Liver (tissue), 3 donors: ENCODE results near the gene ADH1A.

ENCODE experiments used
- ATF3 ChIP-seq: IDR thresholded peaks from 2 replicates; pipeline ENCODE4 v1.6.1; 2016; ENCODE audit warnings: antibody characterized with exemption
- CTCF ChIP-seq: fragments of 150-350 bp; IDR thresholded peaks from 2 replicates; pipeline ENCODE4 v1.5.1; 2017; ENCODE audit warnings: improper control_type of control experiment, low read depth, low read length; ENCODE audit not compliant: missing input control
- EGR1 ChIP-seq, 2 donors: IDR thresholded peaks; 2 replicates each; pipeline ENCODE4 v1.6.1; 2016 to 2018; ENCODE audit warnings: antibody characterized with exemption in 2 of 2, low read depth in 2 of 2
- GABPA ChIP-seq, 2 donors: IDR thresholded peaks in 1 of 2; conservative IDR thresholded peaks in 1 of 2; 2 replicates each; pipeline ENCODE4 v1.6.1; 2016; ENCODE audit warnings: antibody characterized with exemption in 2 of 2, mild to moderate bottlenecking in 1 of 2, moderate library complexity in 1 of 2
- HNF4A ChIP-seq, 2 donors: conservative IDR thresholded peaks; 2 replicates each; pipeline ENCODE4 v1.6.1; 2016; ENCODE audit warnings: antibody characterized with exemption in 2 of 2, mild to moderate bottlenecking in 2 of 2
- HNF4G ChIP-seq: IDR thresholded peaks from 2 replicates; pipeline ENCODE4 v1.6.1; 2016; ENCODE audit warnings: antibody characterized with exemption
- MAX ChIP-seq: IDR thresholded peaks from 2 replicates; pipeline ENCODE4 v1.6.1; 2016; ENCODE audit warnings: antibody characterized with exemption
- RAD21 ChIP-seq, 2 donors: IDR thresholded peaks; 2 replicates each; pipeline ENCODE4 v1.6.1; 2016; ENCODE audit warnings: antibody characterized with exemption in 2 of 2, mild to moderate bottlenecking in 2 of 2
- REST ChIP-seq: IDR thresholded peaks from 2 replicates; pipeline ENCODE4 v1.6.1; 2016; ENCODE audit warnings: antibody characterized with exemption, mild to moderate bottlenecking
- RXRA ChIP-seq, 2 donors: IDR thresholded peaks; 2 replicates each; pipeline ENCODE4 v1.6.1; 2017 to 2018; ENCODE audit warnings: antibody characterized with exemption in 2 of 2, mild to moderate bottlenecking in 1 of 2
- SP1 ChIP-seq: IDR thresholded peaks from 2 replicates; pipeline ENCODE4 v1.6.1; 2018; ENCODE audit warnings: antibody characterized with exemption, mild to moderate bottlenecking
- TAF1 ChIP-seq: conservative IDR thresholded peaks from 2 replicates; pipeline ENCODE4 v1.6.1; 2016; ENCODE audit warnings: antibody characterized with exemption, mild to moderate bottlenecking
- YY1 ChIP-seq: IDR thresholded peaks from 2 replicates; pipeline ENCODE4 v1.6.1; 2016; ENCODE audit warnings: antibody characterized with exemption, mild to moderate bottlenecking
- ZBTB33 ChIP-seq: IDR thresholded peaks from 2 replicates; pipeline ENCODE4 v1.6.1; 2016; ENCODE audit warnings: antibody characterized with exemption
- donor health status: healthy.
- donor health status: healthy.

- no peak for TF ChIP-seq MAX
- no peak for TF ChIP-seq CTCF
- no peak for TF ChIP-seq ZBTB33
- no peak for TF ChIP-seq YY1
- no peak for TF ChIP-seq TAF1
- TF ChIP-seq SP1 = no peak
- no peak for TF ChIP-seq ATF3
- TF ChIP-seq GABPA (IDR thresholded peaks at IDR 0.05 in 1 of 2, conservative IDR thresholded peaks at IDR 0.05 in 1 of 2) = no peak
- no peak for TF ChIP-seq REST
- no peak for TF ChIP-seq RAD21 (IDR thresholded peaks at IDR 0.05)
- TF ChIP-seq RXRA (IDR thresholded peaks at IDR 0.05) = no peak
- no peak for TF ChIP-seq HNF4G
- no peak for TF ChIP-seq EGR1 (IDR thresholded peaks at IDR 0.05; ENCODE audit: low read depth in 2 of 2)
- no peak for TF ChIP-seq HNF4A (conservative IDR thresholded peaks at IDR 0.05)
Measured at GRCh38 chr4:99310389-99310788, 19.6 kb upstream of the ADH1A start.
